AG04450 (cell line): Measurements from ENCODE around the gene ZNG1A. TPM values are rescaled to one million over a fixed set of nuclear protein-coding genes. Genes with fewer than 3 reads are reported as not detected.
"Not testable (repeated sequence)": the region's sequence is repeated elsewhere in the genome, so short reads cannot be mapped to it uniquely, and the experiment has no call there.

ENCODE experiments used
- CTCF ChIA-PET: fragments of 300-600, 350-600 bp; formaldehyde crosslinking; extraction: SDS; loops from one replicate; lab custom pipeline; 2022; ENCODE audit warnings: antibody characterized with exemption, inconsistent platforms; lab: Charles Lee
- POLR2A ChIA-PET: fragments of 350-600 bp; formaldehyde crosslinking; extraction: SDS; loops from one replicate; lab custom pipeline; 2021; ENCODE audit warnings: antibody characterized with exemption, inconsistent platforms; lab: Yijun Ruan, JAX
- DNase-seq: peaks from one replicate; pipeline ENCODE4 v3.0.0-alpha.2; 2011; ENCODE audit warnings: low read depth, low spot score
- H3K27ac ChIP-seq: one replicate; pipeline ENCODE4 v1.5.1; 2012; ENCODE audit warnings: low read depth, low read length, control low read depth
- H3K27me3 ChIP-seq: one replicate; pipeline ENCODE4 v1.6.0; 2012; ENCODE audit warnings: low read length; ENCODE audit not compliant: control insufficient read depth, insufficient read depth
- H3K4me3 ChIP-seq: 2 replicates; pipeline ENCODE4 v1.5.1; 2011; ENCODE audit warnings: mild to moderate bottlenecking, low read depth, low read length, control low read depth
- H3K9me3 ChIP-seq: 2 replicates; pipeline ENCODE4 v1.5.1; 2012; ENCODE audit warnings: low read length; ENCODE audit not compliant: control insufficient read depth, insufficient read depth
- polyA plus RNA-seq: library from polyadenylated mRNA; depleted of rRNA; stranded (reverse); fragments of >200 nt; gene quantifications from 2 replicates; pipeline ENCODE4 v1.2.3, GENCODE V29; 2011

The ZNG1A gene
- polyA plus RNA-seq, 1 experiment = 30.5 TPM

DNA sequence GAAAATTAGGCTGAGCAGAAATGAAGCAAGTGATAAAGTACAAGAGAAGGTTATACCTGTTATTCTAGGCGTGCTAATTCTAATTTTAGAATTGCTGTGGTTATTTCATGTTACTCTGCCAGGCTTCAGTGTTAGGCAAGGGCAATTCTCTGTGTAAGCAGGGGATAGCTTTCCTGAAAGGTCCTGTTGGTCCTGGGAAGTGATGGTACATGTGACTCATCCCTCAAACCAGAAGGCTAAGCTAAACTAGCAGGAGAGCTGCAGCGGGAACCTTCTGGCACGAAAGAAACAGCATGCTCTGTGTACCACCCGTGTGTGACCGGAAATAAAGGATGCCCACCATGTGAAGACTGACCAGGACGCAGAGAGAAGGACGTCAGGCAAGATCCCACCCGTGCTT, 69.3 kb downstream of the ZNG1A start:
- H3K4me3 ChIP-seq, H3K27ac ChIP-seq, POLR2A ChIA-PET, H3K9me3 ChIP-seq, DNase-seq, CTCF ChIA-PET: not testable (repeated sequence)
- peaks cover 14% of the 10 kb centered on the region for H3K27me3 ChIP-seq

DNA sequence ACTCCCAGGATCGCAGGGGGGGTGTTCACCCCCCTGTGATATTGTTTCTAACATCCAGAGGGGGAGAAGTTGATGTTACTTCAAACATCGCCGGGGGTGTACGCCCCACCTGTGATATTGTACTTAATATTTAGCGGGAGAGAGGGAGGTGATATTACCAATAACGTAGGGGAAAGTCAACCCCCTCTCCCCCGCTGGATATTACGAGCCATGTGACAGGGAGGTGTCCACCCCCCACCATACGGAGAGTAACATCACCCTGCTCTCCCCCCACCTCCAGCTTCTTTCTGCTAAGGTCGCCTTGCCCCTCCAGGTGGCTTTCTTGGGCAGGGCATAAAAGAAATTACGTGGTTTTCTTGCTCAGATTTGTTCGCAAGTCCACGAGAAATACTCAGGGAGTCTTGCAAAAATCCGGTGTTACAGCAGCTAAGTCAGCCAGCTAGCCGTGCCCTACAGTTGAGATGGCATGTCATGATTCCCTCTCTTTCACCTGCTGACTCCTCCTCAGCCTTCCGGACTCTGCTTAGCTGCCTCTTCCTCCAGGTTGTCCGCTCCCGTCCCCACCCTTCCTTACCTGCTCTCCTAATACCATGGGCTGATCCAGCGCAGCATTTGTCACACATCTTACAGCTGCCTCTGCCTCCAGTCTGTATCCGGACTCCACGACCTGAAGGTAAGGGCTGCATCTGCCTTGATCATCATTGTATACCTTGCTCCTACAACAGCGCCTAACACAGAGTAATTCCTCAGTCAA, 69.9 kb downstream of the ZNG1A start:
- H3K27me3 ChIP-seq, H3K9me3 ChIP-seq, POLR2A ChIA-PET, DNase-seq, CTCF ChIA-PET, H3K4me3 ChIP-seq, H3K27ac ChIP-seq: not testable (repeated sequence)

DNA sequence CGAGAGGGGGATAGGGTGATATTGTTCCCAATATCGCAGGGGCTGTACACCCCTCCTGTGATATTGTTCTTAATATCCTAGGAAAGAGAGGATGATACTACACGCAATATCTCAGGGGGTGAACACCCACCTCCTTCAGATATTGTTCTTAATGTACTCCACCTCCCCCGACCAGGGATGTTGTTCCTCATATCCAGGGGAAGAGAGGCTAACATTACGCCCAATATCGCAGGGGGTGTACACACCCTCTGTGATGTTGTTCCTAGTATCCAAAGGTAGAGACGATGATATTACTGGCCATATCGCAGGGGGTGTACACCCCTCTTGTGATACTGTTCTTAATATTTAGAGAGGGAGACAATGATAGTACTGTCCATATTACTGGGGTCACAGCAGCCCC, 72.9 kb downstream of the ZNG1A start:
- POLR2A ChIA-PET, CTCF ChIA-PET, H3K27me3 ChIP-seq, DNase-seq, H3K9me3 ChIP-seq, H3K4me3 ChIP-seq, H3K27ac ChIP-seq: not testable (repeated sequence)

DNA sequence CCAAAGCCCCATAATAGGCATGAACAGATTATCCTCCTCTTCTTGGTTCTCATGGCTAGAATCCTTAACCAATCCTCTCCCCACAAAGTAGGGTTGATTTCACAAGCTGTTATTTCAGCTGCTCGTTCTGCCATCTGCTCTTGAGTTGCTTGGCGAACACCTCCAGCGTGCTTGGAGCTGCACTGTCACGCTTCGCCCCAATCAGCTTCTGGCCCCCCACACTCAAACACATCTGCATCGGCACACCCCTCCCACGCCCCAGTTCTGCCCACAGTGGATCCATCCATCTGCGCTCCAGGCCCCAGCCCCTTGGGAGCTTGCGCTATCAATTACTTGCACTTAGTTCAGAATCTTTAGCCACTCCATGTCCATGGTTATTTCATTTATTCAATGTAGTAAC, 78.4 kb downstream of the ZNG1A start:
- H3K27me3 ChIP-seq, POLR2A ChIA-PET, H3K27ac ChIP-seq, H3K4me3 ChIP-seq, H3K9me3 ChIP-seq, CTCF ChIA-PET, DNase-seq: not testable (repeated sequence)

DNA sequence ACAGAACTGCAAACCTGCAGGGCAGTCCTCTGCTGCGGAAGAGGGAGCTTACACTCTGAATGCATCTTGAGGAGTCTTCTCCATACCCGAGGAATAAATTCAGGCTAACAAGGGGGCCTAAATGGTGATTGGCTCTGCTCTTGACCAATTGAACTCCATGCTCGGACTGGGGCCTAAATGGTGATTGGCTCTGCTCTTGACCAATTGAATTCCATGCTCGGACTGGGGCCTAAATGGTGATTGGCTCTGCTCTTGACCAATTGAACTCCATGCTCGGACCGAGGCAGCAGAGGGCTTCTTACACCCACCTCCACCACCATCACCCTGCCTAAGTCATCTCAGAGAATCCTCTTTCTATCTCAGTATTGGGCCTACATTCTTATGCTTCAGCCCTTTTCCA, 79.0 kb downstream of the ZNG1A start:
- POLR2A ChIA-PET, H3K9me3 ChIP-seq, H3K27ac ChIP-seq, H3K4me3 ChIP-seq, H3K27me3 ChIP-seq, CTCF ChIA-PET, DNase-seq: not testable (repeated sequence)

DNA sequence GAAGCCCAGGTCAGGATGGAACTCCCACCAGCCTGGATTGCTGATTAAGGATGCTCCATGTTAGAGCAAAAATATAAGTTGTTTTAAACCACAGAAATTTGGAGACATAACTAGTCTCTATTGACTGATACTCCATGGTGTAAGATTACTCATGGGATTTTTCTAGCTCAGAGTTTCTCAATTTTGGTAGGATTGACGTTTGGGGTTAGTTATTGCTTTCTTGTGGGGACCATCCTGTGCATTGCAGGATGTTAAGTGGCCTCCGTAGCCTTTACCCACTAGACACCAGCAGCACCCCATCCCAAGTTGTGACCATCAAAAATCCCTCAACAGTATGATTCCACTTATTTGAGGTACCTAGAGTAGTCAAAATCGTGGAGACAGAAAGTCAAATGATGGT, 80.1 kb downstream of the ZNG1A start:
- DNase-seq, H3K27ac ChIP-seq, H3K4me3 ChIP-seq, CTCF ChIA-PET, H3K27me3 ChIP-seq, H3K9me3 ChIP-seq, POLR2A ChIA-PET: not testable (repeated sequence)

DNA sequence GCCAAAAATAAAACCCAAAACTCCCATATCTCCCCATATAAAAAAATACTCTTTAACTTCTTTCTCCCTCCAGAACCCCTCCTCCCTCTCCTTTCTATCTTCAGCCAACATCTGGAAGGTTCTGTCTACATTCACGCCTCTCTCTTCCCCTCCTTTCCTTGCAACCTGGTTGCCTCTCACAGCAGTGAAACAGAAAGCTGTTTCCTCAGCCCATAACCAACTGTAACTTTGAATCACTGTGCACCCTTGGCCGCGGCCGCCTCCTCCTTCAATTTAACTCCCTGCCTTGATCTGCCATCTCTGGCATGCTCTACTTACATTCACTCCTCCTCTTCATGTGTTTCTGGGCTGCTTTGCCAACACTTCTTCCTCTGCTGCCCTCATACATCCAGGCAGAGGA, 83.9 kb downstream of the ZNG1A start:
- H3K4me3 ChIP-seq, POLR2A ChIA-PET, H3K9me3 ChIP-seq, DNase-seq, H3K27me3 ChIP-seq, CTCF ChIA-PET, H3K27ac ChIP-seq: not testable (repeated sequence)

DNA sequence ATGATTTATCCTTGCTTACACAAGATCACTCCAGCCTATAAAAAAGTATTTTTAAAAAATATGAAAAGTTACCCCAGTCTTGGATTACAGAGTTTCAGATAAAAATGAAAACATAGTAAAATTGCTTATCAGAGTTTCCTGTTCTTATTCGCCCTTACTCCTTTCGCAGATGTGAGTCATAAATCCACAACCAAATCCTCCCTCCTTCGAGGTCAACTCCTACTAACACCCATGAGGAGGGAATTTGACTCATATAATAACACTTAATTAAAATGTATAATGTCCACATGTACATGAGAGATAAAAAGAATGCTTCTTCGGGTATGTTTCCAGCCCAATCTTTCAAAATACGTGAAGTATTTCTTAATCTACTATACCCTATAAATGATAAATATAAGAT, 84.5 kb downstream of the ZNG1A start:
- CTCF ChIA-PET, H3K27me3 ChIP-seq, POLR2A ChIA-PET, H3K27ac ChIP-seq, DNase-seq, H3K9me3 ChIP-seq, H3K4me3 ChIP-seq: not testable (repeated sequence)

DNA sequence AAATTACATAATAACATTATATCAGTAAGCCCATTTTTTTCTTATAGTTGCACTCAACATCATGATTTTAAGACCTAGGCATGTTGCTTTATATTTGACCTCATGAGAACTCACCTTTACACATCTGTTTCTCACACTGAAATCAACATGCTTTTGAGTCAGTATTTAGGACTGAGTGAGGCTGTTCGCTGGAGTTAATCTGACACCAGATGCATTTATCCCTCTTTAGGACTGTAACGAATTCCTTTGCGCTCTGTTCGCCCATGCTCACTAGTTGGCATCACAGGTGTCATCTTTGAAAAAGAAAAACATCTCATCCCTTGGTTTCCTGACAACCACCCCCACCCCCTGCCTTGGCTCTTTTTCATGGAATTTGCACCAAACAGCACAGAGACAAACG, 84.9 kb downstream of the ZNG1A start:
- POLR2A ChIA-PET, H3K27ac ChIP-seq, CTCF ChIA-PET, H3K9me3 ChIP-seq, H3K27me3 ChIP-seq, H3K4me3 ChIP-seq, DNase-seq: not testable (repeated sequence)

DNA sequence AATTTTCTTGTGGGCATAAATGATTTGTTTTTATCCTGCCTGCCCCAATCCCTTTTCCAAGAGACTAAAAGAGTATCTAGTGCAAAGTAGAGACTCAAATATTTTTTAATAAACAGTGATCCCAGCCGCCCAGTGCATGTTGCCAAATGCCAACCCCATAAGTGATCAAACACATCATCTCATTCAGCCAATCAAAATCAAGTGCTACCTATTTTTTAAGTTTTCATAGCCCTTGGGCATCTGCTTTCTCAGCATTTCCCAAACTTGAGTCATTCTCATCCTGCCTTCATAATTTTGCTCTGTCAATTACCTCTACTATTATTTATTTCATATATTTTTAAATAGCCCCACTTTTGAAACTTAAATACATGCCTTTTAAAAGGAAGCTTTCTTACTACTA, 88.0 kb downstream of the ZNG1A start:
- H3K27ac ChIP-seq, CTCF ChIA-PET, H3K27me3 ChIP-seq, H3K9me3 ChIP-seq, H3K4me3 ChIP-seq, POLR2A ChIA-PET, DNase-seq: not testable (repeated sequence)

DNA sequence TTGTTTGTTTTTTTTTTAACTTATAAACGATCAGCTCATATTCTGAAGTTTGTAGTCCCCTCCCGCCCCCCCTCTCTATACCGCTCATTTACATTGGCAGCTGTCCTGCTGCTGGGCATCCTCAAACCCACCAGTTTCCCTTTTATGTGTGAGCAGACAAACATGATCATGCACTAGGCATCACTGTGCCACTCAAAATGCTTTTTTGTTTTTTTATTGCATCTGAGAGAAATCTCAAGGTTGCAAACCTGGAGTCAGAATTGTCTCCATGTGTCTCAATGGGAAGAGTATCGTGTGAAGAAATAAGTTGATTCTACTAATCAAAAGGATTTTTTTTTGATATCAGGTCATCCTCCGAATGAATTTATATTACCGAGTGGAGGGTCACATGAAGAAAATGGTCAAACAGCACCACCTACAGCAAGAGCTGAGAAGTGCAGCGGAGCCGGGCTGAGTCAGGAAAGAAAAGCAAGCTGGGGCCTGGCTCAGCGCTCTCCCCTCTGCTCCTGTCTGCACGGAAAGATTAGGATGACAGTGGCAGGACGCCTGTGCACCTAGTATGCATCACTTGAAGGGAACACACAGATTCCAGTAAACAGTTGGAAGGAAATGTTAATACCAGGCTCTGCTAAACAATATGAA, 90.3 kb downstream of the ZNG1A start:
- POLR2A ChIA-PET, CTCF ChIA-PET, H3K27ac ChIP-seq, H3K4me3 ChIP-seq, H3K9me3 ChIP-seq, DNase-seq, H3K27me3 ChIP-seq: not testable (repeated sequence)

DNA sequence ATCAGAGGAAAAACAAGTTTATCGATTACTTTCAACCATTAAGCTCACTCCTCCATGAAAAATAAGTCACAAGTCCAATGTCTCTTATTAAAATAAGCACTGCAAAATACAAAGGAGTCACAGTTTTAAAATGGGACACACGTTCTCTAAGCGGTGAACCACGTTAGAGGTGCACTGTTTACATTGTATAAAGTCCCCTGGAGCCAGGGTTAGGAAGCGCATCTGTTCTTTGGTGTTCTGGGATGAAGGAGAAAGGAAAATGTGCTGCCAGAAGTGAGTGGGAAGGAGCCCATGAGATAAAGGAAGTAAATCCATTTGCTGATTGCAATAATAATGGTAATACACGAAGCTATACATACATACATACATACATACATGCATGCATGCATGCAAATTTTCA, 91.0 kb downstream of the ZNG1A start:
- H3K4me3 ChIP-seq, CTCF ChIA-PET, H3K27me3 ChIP-seq, H3K27ac ChIP-seq, DNase-seq, POLR2A ChIA-PET, H3K9me3 ChIP-seq: not testable (repeated sequence)
